Adrenal gland (tissue), 12 donors: ENCODE measurements around the gene CDC23. TPM values are rescaled to one million over a fixed set of nuclear protein-coding genes. Genes with fewer than 3 reads are reported as not detected.
A peak's percentile ranks its signal among the peaks of the same experiment; 100 is the strongest.
"Not testable (repeated sequence)": the region's sequence is repeated elsewhere in the genome, so short reads cannot be mapped to it uniquely, and the experiment has no call there.

ENCODE experiments used
- DNase-seq, 7 donors: peaks; one replicate each; pipeline ENCODE4 v3.0.0-alpha.2; 2019 to 2020
- H3K27ac ChIP-seq, 5 donors: fragments of 200-600 bp; sonication (generic) in 4 of 5; 1 replicate in 3 of 5; 2 replicates in 2 of 5; pipeline versions ENCODE4 v1.5.1 to v1.8.0; 2016 to 2020; ENCODE audit warnings: mild to moderate bottlenecking in 1 of 5
- H3K27me3 ChIP-seq: fragments of 200-600 bp; 2 replicates; pipeline ENCODE4 v1.8.0; 2021
- H3K36me3 ChIP-seq, 2 donors: fragments of 200-600 bp; replicated peaks in 1 of 2; 1 replicate in 1 of 2; 2 replicates in 1 of 2; pipeline versions ENCODE4 v1.5.1 to v1.8.0; 2018 to 2022
- H3K4me1 ChIP-seq, 2 donors: fragments of 200-600 bp; replicated peaks in 1 of 2; 1 replicate in 1 of 2; 2 replicates in 1 of 2; pipeline versions ENCODE4 v1.5.1 to v1.8.0; 2018 to 2021
- H3K4me3 ChIP-seq, 4 donors: fragments of 200-600 bp; sonication (generic) in 3 of 4; one replicate each; pipeline ENCODE4 v1.5.1; 2016 to 2018
- H3K9me3 ChIP-seq, 3 donors: fragments of 200-600 bp; sonication (generic) in 1 of 3; replicated peaks in 1 of 3; 1 replicate in 2 of 3; 2 replicates in 1 of 3; pipeline versions ENCODE4 v1.5.1 to v1.8.0; 2016 to 2021
- POLR2A ChIP-seq, 2 donors: fragments of 450-650 bp; IDR thresholded peaks; one replicate each; pipeline ENCODE4 v1.6.1; 2017; ENCODE audit warnings: antibody characterized with exemption in 2 of 2, mild to moderate bottlenecking in 2 of 2, moderate library complexity in 1 of 2
- WGBS, 4 donors: extraction: QIAGEN DNeasy Blood & Tissue Kit in 2 of 4; methylation state at CpG; one replicate each; pipeline versions ENCODE4 v1.1.5 to v1.1.7; 2013 to 2017; 5-methylcytosine and 5-hydroxymethylcytosine counted together
- intact Hi-C, 2 donors: fragments of 100-400 bp; cut with DNase I; formaldehyde crosslinking; loops; one replicate each; pipeline versions ENCODE4 v1.14.1 to v1.15.0; 2022 to 2023
- polyA plus RNA-seq, 3 donors: library from polyadenylated mRNA; stranded (reverse); fragments of 200-250 nt in 2 of 3; fragments of 350-450 nt in 1 of 3; fragmentation: Illumina TruSeq in 1 of 3; extraction: RNeasy Lipid Tissue Mini Kit (QIAGEN cat#74804) in 1 of 3; gene quantifications; one replicate each; pipeline ENCODE4 v1.2.3, GENCODE V29; 2013 to 2014
- total RNA-seq, 9 donors: library from RNA; depleted of rRNA in 4 of 9; stranded (reverse); fragments of >200 nt in 4 of 9; fragments of 120-200 nt in 1 of 9; fragmentation: NEBNext Ultra II Directional in 1 of 9; extraction: Animal tissue kit (Norgen Biotek cat#: 25700) in 1 of 9; gene quantifications; one replicate each; pipeline versions ENCODE4 v1.1.0 to v1.2.4, GENCODE V29; 2013 to 2023
- TF ChIP-seq, protein P1 (sequence below), 6 experiments: fragments of 450-650 bp in 4 of 6; fragments of 200-600 bp in 2 of 6; sonication (generic) in 1 of 6; IDR thresholded peaks; 1 replicate in 5 of 6; 2 replicates in 1 of 6; pipeline versions ENCODE4 v1.5.1 to v1.8.0; 2016 to 2021; ENCODE audit warnings: antibody characterized with exemption in 6 of 6, mild to moderate bottlenecking in 2 of 6, moderate library complexity in 1 of 6
- donor health status: healthy with polysubstance abuse.
- donor health status: Bipolar disorder and iron deficiency.
- donor health status: DM: yes; HTN: yes; CAD: no.
- donor health status: DM: no; HTN: no; CAD: no.
- donor health status: DM: no; HTN: no; CAD: no.
- donor health status: DM: yes; HTN: yes; CAD: no.

The CDC23 gene
- total and polyA plus RNA-seq, 12 donors, result 7.6 to 57.6 (median 20.5) TPM

DNA sequence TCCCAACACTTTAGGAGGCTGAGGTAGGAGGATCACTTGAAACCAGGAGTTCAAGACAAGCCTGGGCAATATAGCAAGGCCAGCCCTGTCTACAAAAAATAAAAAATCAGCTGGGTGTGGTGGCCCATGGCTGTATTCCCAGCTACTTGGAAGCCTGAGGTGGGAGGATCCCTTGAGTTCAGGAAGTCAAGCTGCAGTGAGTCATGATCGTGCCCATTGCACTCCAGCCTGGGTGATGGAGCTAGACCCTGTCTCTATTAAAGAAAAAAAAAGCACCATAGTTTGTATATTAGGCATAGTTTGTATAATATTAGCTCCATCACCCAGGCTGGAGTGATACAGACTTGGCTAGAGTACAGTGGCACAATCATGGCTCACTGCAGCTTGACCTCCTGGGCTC is 64.3 kb downstream of the CDC23 start:
- H3K36me3 ChIP-seq, result no peaks in the 10 kb centered on the region
- H3K27ac ChIP-seq, result no peak overlapping the region
- 19 to 29% (median 27%) methylated on average over 1 of the region's 1 CpG for WGBS, 4 donors
- no peak for TF ChIP-seq POLR2A (IDR thresholded peaks at IDR 0.05)
- TF ChIP-seq, protein P1, sequence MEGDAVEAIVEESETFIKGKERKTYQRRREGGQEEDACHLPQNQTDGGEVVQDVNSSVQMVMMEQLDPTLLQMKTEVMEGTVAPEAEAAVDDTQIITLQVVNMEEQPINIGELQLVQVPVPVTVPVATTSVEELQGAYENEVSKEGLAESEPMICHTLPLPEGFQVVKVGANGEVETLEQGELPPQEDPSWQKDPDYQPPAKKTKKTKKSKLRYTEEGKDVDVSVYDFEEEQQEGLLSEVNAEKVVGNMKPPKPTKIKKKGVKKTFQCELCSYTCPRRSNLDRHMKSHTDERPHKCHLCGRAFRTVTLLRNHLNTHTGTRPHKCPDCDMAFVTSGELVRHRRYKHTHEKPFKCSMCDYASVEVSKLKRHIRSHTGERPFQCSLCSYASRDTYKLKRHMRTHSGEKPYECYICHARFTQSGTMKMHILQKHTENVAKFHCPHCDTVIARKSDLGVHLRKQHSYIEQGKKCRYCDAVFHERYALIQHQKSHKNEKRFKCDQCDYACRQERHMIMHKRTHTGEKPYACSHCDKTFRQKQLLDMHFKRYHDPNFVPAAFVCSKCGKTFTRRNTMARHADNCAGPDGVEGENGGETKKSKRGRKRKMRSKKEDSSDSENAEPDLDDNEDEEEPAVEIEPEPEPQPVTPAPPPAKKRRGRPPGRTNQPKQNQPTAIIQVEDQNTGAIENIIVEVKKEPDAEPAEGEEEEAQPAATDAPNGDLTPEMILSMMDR (IDR thresholded peaks at IDR 0.05), result no peak
- intact Hi-C loops, result no loop called here
- H3K4me1 ChIP-seq, result no peaks in the 10 kb centered on the region
- peak in 4 of 7 donors; percentile 28 to 40 (median 34) for DNase-seq
- H3K9me3 ChIP-seq, result no peaks in the 10 kb centered on the region
- H3K4me3 ChIP-seq, result no peak overlapping the region
- no peaks in the 10 kb centered on the region for H3K27me3 ChIP-seq

DNA sequence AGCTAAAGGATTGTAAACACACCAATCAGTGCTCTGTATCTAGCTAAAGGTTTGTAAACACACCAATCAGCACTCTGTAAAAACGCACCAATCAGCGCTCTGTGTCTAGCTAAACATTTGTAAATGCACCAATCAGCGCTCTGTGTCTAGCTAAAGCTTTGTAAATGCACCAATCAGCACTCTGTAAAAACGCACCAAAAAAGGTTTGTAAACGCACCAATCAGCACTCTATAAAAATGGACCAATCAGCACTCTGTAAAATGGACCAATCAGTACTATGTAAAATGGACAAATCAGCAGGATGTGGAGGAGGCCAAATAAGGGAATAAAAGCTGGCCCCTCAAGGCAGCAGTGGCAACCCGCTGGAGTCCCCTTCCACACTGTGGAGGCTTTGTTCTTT is 69.5 kb downstream of the CDC23 start:
- H3K4me3 ChIP-seq, H3K4me1 ChIP-seq, H3K27ac ChIP-seq, H3K9me3 ChIP-seq, H3K36me3 ChIP-seq, H3K27me3 ChIP-seq, DNase-seq, intact Hi-C loops: not testable (repeated sequence)
- WGBS, 4 donors, result 83 to 97% (median 87%) methylated on average over 6 of the region's 6 CpGs

DNA sequence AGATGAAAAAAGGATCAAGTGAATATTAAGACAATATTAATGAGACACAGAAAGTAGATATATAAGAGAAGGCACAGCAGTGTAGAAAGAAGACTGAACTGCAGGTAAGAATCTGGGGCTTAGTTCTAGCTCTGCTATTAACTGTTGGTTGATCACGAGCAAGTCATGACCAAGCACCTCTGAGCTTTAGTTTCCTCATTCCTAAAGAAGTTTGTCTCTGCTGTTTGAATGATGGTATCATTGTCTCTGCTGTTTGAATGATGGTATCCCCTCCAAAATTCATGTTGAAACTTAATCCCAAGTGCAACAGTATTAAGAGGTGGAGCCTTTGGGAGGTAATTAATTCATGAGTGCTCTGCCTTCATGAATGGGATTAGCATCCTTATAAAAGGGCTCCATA is 71.4 kb downstream of the CDC23 start:
- H3K27me3 ChIP-seq, result no peaks in the 10 kb centered on the region
- intact Hi-C loops, result no loop called here
- no peaks in the 10 kb centered on the region for H3K9me3 ChIP-seq
- 37 to 78% (median 68%) methylated on average over 1 of the region's 1 CpG for WGBS, 4 donors
- no peak for DNase-seq
- H3K36me3 ChIP-seq, result no peaks in the 10 kb centered on the region
- TF ChIP-seq POLR2A (IDR thresholded peaks at IDR 0.05), result no peak
- TF ChIP-seq, protein P1 (IDR thresholded peaks at IDR 0.05), result no peak
- H3K4me3 ChIP-seq, result no peak overlapping the region
- peaks cover 0 to 4% of the 10 kb centered on the region in 2 donors for H3K4me1 ChIP-seq
- no peak overlapping the region for H3K27ac ChIP-seq

DNA sequence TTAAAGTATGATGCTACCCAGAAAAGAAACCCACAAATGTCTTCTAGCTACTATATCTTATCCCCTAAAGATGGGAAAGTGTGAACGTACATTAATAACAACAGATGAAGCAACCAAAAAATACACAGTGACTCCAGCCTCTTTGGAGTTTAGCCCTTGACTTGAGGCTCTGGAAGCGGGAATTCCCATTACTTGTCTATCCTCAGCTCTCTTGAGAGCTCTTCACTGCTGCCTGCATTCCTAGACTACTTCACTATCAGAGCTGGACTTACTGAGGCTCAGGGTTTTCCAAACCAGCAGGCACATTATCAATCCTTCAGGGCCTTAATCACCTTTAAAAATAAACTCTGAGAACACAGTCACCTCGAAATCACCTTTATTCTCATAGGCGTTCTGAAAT is 72.9 kb downstream of the CDC23 start:
- no peak overlapping the region for H3K27ac ChIP-seq
- intact Hi-C loops, result no loop called here
- WGBS, 4 donors, result 53 to 68% (median 56%) methylated on average over 4 of the region's 4 CpGs

DNA sequence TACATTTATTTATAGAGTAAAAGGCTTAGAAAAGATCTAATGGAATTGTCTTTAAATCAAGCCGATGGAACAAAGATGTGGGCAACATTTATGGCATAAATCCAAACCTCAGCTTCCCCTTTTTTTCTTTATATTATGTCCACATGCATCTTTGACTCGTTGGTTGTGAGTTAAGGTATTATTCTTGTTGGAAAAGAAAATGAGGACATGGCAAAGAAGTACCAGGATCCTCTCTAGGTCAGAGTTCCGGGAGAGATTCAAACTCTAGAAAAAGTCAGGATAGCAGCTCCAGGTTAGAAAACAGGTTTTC is 73.4 kb downstream of the CDC23 start:
- WGBS, 4 donors, result 51 to 66% (median 56%) methylated on average over 3 of the region's 3 CpGs
- intact Hi-C loops, result loop anchor here in 1 of 2 donors (10.0 kb wide), 1 partner anchor 105 kb away; the partner anchor contains the start of gene FAM13B
- TF ChIP-seq, protein P1 (IDR thresholded peaks at IDR 0.05), result no peak
- TF ChIP-seq POLR2A (IDR thresholded peaks at IDR 0.05), result no peak

More for the DNA sequence above, 72.9 kb downstream of the CDC23 start:
- no peaks in the 10 kb centered on the region for H3K27me3 ChIP-seq
- H3K9me3 ChIP-seq, result no peaks in the 10 kb centered on the region
- H3K4me1 ChIP-seq, result peaks cover 0 to 4% of the 10 kb centered on the region in 2 donors
- no peaks in the 10 kb centered on the region for H3K36me3 ChIP-seq
- no peak overlapping the region for H3K4me3 ChIP-seq
- no peak for TF ChIP-seq POLR2A (IDR thresholded peaks at IDR 0.05)
- TF ChIP-seq, protein P1 (IDR thresholded peaks at IDR 0.05), result no peak
- DNase-seq, result no peak

More for the DNA sequence above, 73.4 kb downstream of the CDC23 start:
- Histone ChIP-seq H3K4me1 (peaks cover 0 to 4% of the 10 kb centered on the region in 2 donors), H3K4me3 (peak overlapping the region in 1 of 4 donors; percentile 58), H3K9me3 (no peaks in the 10 kb centered on the region), H3K36me3 (no peaks in the 10 kb centered on the region), H3K27me3 (no peaks in the 10 kb centered on the region), H3K27ac (no peak overlapping the region)
- DNase-seq, result no peak
